Neural progenitor cell (in vitro differentiated cells): ENCODE results near the gene CDK5. TPM values are rescaled to one million over a fixed set of nuclear protein-coding genes. Genes with fewer than 3 reads are reported as not detected.

Experiments used
- DNase-seq: peaks from one replicate; pipeline ENCODE4 v3.0.0-alpha.2; 2016; ENCODE audit warnings: low spot score
- H2AFZ ChIP-seq: fragments of 200-600 bp; sonication (generic); replicated peaks from 2 replicates; pipeline ENCODE4 v1.6.1; 2016; ENCODE audit warnings: antibody characterized with exemption
- H3F3A ChIP-seq: fragments of 200-600 bp; sonication (generic); 2 replicates; pipeline ENCODE4 v1.6.1; 2016; ENCODE audit warnings: antibody characterized with exemption, low read depth
- H3K27ac ChIP-seq: fragments of 200-600 bp; sonication (generic); 2 replicates; pipeline ENCODE4 v1.5.1; 2016; ENCODE audit warnings: mild to moderate bottlenecking
- H3K27me3 ChIP-seq: fragments of 200-600 bp; sonication (generic); 2 replicates; pipeline ENCODE4 v1.6.1; 2016; ENCODE audit warnings: mild to moderate bottlenecking, moderate library complexity
- H3K36me3 ChIP-seq: fragments of 200-600 bp; sonication (generic); 2 replicates; pipeline ENCODE4 v1.5.1; 2016
- H3K4me1 ChIP-seq: fragments of 200-600 bp; sonication (generic); 2 replicates; pipeline ENCODE4 v1.6.1; 2016; ENCODE audit warnings: mixed run types
- H3K4me2 ChIP-seq: fragments of 200-600 bp; sonication (generic); 2 replicates; pipeline ENCODE4 v1.6.1; 2016
- H3K4me3 ChIP-seq: fragments of 200-600 bp; sonication (generic); 2 replicates; pipeline ENCODE4 v1.5.1; 2016
- H3K79me2 ChIP-seq: fragments of 200-600 bp; sonication (generic); 2 replicates; pipeline ENCODE4 v1.6.1; 2016; ENCODE audit warnings: low read depth
- H3K9ac ChIP-seq: fragments of 200-600 bp; sonication (generic); 2 replicates; pipeline ENCODE4 v1.6.1; 2016
- H3K9me3 ChIP-seq: fragments of 200-600 bp; sonication (generic); 2 replicates; pipeline ENCODE4 v1.5.1; 2016; ENCODE audit warnings: low read depth
- H4K20me1 ChIP-seq: fragments of 200-600 bp; sonication (generic); 2 replicates; pipeline ENCODE4 v1.6.1; 2016; ENCODE audit warnings: low read depth
- H3K27ac Mint-ChIP-seq: 3 replicates; pipeline ENCODE4 v1.8.0; 2021; ENCODE audit warnings: mixed read lengths
- H3K27me3 Mint-ChIP-seq: 2 replicates; pipeline ENCODE4 v1.8.0; 2022; ENCODE audit warnings: low read depth, mild to moderate bottlenecking, inconsistent platforms, moderate library complexity, mixed read lengths; ENCODE audit not compliant: insufficient read depth
- H3K36me3 Mint-ChIP-seq: 3 replicates; pipeline ENCODE4 v1.8.0; 2021; ENCODE audit warnings: mixed read lengths
- H3K4me1 Mint-ChIP-seq: 3 replicates; pipeline ENCODE4 v1.8.0; 2021; ENCODE audit warnings: mixed read lengths
- H3K4me3 Mint-ChIP-seq: 3 replicates; pipeline ENCODE4 v1.8.0; 2021; ENCODE audit warnings: mild to moderate bottlenecking, moderate library complexity, mixed read lengths
- H3K9me3 Mint-ChIP-seq: 3 replicates; pipeline ENCODE4 v1.8.0; 2020; ENCODE audit warnings: mixed read lengths
- EZH2 ChIP-seq: fragments of 200-600 bp; sonication (generic); IDR thresholded peaks from 2 replicates; pipeline ENCODE4 v1.6.1; 2017; ENCODE audit warnings: antibody characterized with exemption, mild to moderate bottlenecking, moderate library complexity
- EZH2phosphoT487 ChIP-seq: fragments of 200-600 bp; sonication (generic); IDR thresholded peaks from 2 replicates; pipeline ENCODE4 v1.6.1; 2017; ENCODE audit warnings: antibody characterized with exemption
- total RNA-seq: library from RNA; depleted of rRNA; stranded (reverse); fragments of >200 nt; gene quantifications from 2 replicates; pipeline ENCODE4 v1.2.3, GENCODE V29; 2015; ENCODE audit warnings: low replicate concordance
- TF ChIP-seq, protein P1 (sequence below): fragments of 200-600 bp; sonication (generic); IDR thresholded peaks from 2 replicates; pipeline ENCODE4 v1.5.1; 2017; ENCODE audit warnings: antibody characterized with exemption, mild to moderate bottlenecking

The CDK5 gene
- total RNA-seq, 1 donor from 2014 or later, result 8.1 TPM

DNA sequence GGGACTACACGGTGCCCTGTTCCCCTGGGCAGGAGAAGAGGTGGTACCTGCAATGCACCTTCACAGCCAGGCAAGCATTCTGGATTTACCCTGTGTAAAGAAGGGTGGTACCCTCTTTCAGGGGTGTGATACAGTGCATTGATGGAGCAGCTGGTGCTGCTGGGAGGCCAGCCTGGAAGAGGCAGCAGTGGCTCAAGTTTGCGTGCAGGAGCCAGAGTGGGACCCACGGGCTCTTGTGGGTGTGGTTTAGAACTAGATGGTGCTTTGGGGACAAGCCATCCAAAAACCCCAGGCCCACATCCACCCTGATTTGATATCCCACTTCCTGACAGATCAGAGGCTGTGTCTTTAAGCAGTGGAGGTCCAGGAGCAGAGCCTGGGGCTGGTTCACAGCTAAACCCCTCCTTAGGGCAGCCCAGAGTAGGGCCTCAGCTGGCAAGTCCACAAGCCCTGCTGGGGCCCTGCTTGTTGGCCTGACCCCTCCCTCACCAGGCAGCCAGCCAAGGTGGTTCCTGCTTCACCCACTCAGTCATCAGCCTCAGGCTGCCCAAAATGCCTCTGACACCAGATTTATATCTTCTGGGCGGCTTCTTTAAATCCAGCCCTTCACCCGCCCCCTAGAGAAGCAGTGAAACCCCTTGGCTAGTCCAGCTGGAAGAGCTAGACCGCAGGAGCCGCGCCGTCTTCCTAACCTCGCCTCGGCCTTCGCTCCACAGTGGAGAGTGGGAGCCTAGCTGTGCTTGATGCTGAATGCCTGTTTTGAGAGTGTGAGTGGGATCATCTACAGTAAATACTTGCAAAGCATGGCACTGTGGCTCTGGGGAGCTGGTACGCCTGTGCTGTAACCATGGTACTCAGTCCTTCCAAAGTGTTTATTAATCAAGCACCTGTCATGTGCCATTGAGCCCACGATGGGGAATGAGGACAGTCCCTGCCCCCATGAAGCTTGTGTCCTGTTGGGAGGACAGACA is 10.8 kb downstream of the CDK5 start:
- Mint-ChIP-seq H3K4me3 (no peak overlapping the region), H3K27me3 (peaks cover 10% of the 10 kb centered on the region), H3K4me1 (no peaks in the 10 kb centered on the region), H3K27ac (no peak overlapping the region), H3K9me3 (no peaks in the 10 kb centered on the region), H3K36me3 (no peaks in the 10 kb centered on the region)
- Histone ChIP-seq H3K4me3 (no peak overlapping the region), H2AFZ (no peak overlapping the region), H3K4me1 (no peaks in the 10 kb centered on the region), H4K20me1 (peaks cover 23% of the 10 kb centered on the region), H3K27me3 (peaks cover 35% of the 10 kb centered on the region), H3K79me2 (no peaks in the 10 kb centered on the region), H3K4me2 (no peak overlapping the region), H3K9ac (no peak overlapping the region), H3F3A (peaks cover 7% of the 10 kb centered on the region), H3K27ac (no peak overlapping the region), H3K36me3 (no peaks in the 10 kb centered on the region), H3K9me3 (no peaks in the 10 kb centered on the region)
- no peak for DNase-seq
- no peak for TF ChIP-seq EZH2
- no peak for TF ChIP-seq EZH2phosphoT487
- TF ChIP-seq, protein P1, sequence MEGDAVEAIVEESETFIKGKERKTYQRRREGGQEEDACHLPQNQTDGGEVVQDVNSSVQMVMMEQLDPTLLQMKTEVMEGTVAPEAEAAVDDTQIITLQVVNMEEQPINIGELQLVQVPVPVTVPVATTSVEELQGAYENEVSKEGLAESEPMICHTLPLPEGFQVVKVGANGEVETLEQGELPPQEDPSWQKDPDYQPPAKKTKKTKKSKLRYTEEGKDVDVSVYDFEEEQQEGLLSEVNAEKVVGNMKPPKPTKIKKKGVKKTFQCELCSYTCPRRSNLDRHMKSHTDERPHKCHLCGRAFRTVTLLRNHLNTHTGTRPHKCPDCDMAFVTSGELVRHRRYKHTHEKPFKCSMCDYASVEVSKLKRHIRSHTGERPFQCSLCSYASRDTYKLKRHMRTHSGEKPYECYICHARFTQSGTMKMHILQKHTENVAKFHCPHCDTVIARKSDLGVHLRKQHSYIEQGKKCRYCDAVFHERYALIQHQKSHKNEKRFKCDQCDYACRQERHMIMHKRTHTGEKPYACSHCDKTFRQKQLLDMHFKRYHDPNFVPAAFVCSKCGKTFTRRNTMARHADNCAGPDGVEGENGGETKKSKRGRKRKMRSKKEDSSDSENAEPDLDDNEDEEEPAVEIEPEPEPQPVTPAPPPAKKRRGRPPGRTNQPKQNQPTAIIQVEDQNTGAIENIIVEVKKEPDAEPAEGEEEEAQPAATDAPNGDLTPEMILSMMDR, result no peak

DNA sequence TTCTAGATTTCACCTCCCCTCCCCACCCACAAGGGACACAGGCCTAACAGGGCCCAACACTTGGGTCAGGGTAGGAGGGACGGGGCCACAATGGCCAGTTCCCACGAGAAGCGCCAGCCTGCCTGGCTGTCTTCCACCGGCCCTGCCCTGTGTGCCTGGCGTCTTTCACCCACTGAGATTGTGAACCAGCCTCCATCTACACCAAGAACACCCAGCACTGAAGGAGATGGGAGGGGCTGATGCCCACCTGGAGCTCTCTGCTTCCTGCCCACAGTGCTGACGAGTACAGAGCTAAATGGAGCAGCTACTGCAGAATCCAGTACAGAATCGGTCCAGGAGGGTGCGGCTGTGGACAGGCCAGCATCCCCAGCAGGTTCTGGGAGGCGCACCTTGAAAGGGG is 11.7 kb downstream of the CDK5 start:
- no peak for DNase-seq
- Histone ChIP-seq H3K9me3 (no peaks in the 10 kb centered on the region), H4K20me1 (peaks cover 15% of the 10 kb centered on the region), H2AFZ (no peak overlapping the region), H3K79me2 (no peaks in the 10 kb centered on the region), H3K9ac (no peak overlapping the region), H3K4me2 (no peak overlapping the region), H3K4me1 (no peaks in the 10 kb centered on the region), H3K36me3 (no peaks in the 10 kb centered on the region), H3K4me3 (no peak overlapping the region), H3K27ac (no peak overlapping the region), H3F3A (peaks cover 2% of the 10 kb centered on the region), H3K27me3 (peaks cover 26% of the 10 kb centered on the region)
- Mint-ChIP-seq H3K27ac (no peak overlapping the region), H3K9me3 (no peaks in the 10 kb centered on the region), H3K36me3 (no peaks in the 10 kb centered on the region), H3K27me3 (peaks cover 10% of the 10 kb centered on the region), H3K4me3 (no peak overlapping the region), H3K4me1 (no peaks in the 10 kb centered on the region)
- TF ChIP-seq EZH2 (no peak), EZH2phosphoT487 (no peak)
- TF ChIP-seq, protein P1, result no peak

DNA sequence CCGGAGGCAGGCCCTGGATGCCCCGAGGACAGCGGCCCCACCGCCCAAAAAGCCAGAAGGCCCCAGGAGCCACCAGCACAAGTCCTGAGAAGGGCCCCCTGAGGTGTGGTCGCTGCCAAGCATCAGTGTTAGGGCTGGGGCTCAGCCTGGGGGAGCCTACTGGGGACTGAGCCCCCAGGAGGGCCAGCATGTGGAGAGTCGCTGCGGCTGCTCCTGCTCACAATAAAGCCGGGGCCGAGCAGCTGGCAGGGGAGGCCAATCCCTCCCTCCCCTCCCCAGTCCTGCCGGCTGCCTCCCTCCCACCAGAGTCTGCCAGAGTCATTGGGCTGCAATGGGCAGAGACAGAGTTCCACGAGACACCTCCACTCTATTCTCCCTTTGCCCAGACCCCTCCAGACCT is 12.4 kb downstream of the CDK5 start:
- Histone ChIP-seq H3K4me1 (no peaks in the 10 kb centered on the region), H3K36me3 (no peaks in the 10 kb centered on the region), H3F3A (no peaks in the 10 kb centered on the region), H3K9ac (no peak overlapping the region), H3K4me3 (no peak overlapping the region), H2AFZ (no peak overlapping the region), H3K27ac (no peak overlapping the region), H3K79me2 (no peaks in the 10 kb centered on the region), H3K27me3 (peaks cover 19% of the 10 kb centered on the region), H3K4me2 (no peak overlapping the region), H3K9me3 (no peaks in the 10 kb centered on the region), H4K20me1 (peaks cover 8% of the 10 kb centered on the region)
- no peak for DNase-seq
- Mint-ChIP-seq H3K27ac (no peak overlapping the region), H3K9me3 (no peaks in the 10 kb centered on the region), H3K36me3 (no peaks in the 10 kb centered on the region), H3K4me1 (no peaks in the 10 kb centered on the region), H3K4me3 (no peak overlapping the region), H3K27me3 (peaks cover 6% of the 10 kb centered on the region)
- TF ChIP-seq EZH2, result no peak
- TF ChIP-seq, protein P1, result no peak
- TF ChIP-seq EZH2phosphoT487, result no peak
